HepG2 (cell line): Measurements from ENCODE around the gene TRAPPC12. TPM values are rescaled to one million over a fixed set of nuclear protein-coding genes. Genes with fewer than 3 reads are reported as not detected.

Source experiments
- AHR ChIP-seq: IDR thresholded peaks from 2 replicates; pipeline ENCODE4 v1.6.1; 2018; ENCODE audit warnings: missing genetic modification reagents, missing compliant biosample characterization
- DR1 ChIP-seq: sonication (generic); formaldehyde crosslinking; IDR thresholded peaks from 2 replicates; pipeline ENCODE4 v1.8.0; 2021; ENCODE audit warnings: mild to moderate bottlenecking, missing genetic modification reagents, inconsistent platforms
- ESRRA ChIP-seq: sonication (generic); formaldehyde crosslinking; IDR thresholded peaks from 2 replicates; pipeline ENCODE4 v1.5.1; 2020; ENCODE audit warnings: mild to moderate bottlenecking, low read depth, missing genetic modification reagents
- IRX3 ChIP-seq: sonication (generic); formaldehyde crosslinking; IDR thresholded peaks from 2 replicates; pipeline ENCODE4 v1.8.1; 2023; ENCODE audit warnings: mild to moderate bottlenecking, low read depth, missing genetic modification reagents, borderline replicate concordance
- LCORL ChIP-seq, 2 experiments: fragments of 450-650 bp in 1 of 2; sonication (generic) in 1 of 2; formaldehyde crosslinking in 1 of 2; IDR thresholded peaks; 2 replicates each; pipeline versions ENCODE4 v1.5.0 to v1.6.1; 2017 to 2020; ENCODE audit warnings: antibody characterized with exemption in 1 of 2, missing genetic modification reagents in 1 of 2
- MYC ChIP-seq: sonication (generic); formaldehyde crosslinking; IDR thresholded peaks from 2 replicates; pipeline ENCODE4 v1.9.0; 2021; ENCODE audit warnings: missing genetic modification reagents, borderline replicate concordance
- MZF1 ChIP-seq: sonication (generic); formaldehyde crosslinking; IDR thresholded peaks from 2 replicates; pipeline ENCODE4 v1.8.1; 2023; ENCODE audit warnings: mild to moderate bottlenecking, missing genetic modification reagents, borderline replicate concordance
- NCOA5 ChIP-seq: sonication (generic); formaldehyde crosslinking; IDR thresholded peaks from 2 replicates; pipeline ENCODE4 v1.4.0; 2020; ENCODE audit warnings: missing genetic modification reagents
- NFKBIZ ChIP-seq: IDR thresholded peaks from 2 replicates; pipeline ENCODE4 v1.6.1; 2018; ENCODE audit warnings: missing genetic modification reagents, missing compliant biosample characterization
- NR3C1 ChIP-seq: sonication (generic); formaldehyde crosslinking; IDR thresholded peaks from 2 replicates; pipeline ENCODE4 v1.4.0; 2020; ENCODE audit warnings: missing genetic modification reagents
- PRMT3 ChIP-seq: sonication (generic); formaldehyde crosslinking; IDR thresholded peaks from 2 replicates; pipeline ENCODE4 v1.8.1; 2022; ENCODE audit warnings: low read depth, mild to moderate bottlenecking, moderate library complexity, missing genetic modification reagents, borderline replicate concordance
- RCOR2 ChIP-seq: IDR thresholded peaks from 2 replicates; pipeline ENCODE4 v1.6.1; 2016; ENCODE audit warnings: missing biosample characterization, missing genetic modification reagents
- TEAD3 ChIP-seq: optimal IDR thresholded peaks from 2 replicates; pipeline ENCODE3; 2016; ENCODE audit warnings: borderline replicate concordance
- TOPORS ChIP-seq: sonication (generic); formaldehyde crosslinking; IDR thresholded peaks from 2 replicates; pipeline ENCODE4 v1.8.0; 2023; ENCODE audit warnings: mild to moderate bottlenecking, missing genetic modification reagents
- ZNF101 ChIP-seq: sonication (generic); formaldehyde crosslinking; IDR thresholded peaks from 2 replicates; pipeline ENCODE4 v1.4.0; 2020; ENCODE audit warnings: mild to moderate bottlenecking, low read depth, missing genetic modification reagents, borderline replicate concordance
- ZNF350 ChIP-seq: sonication (generic); formaldehyde crosslinking; IDR thresholded peaks from 2 replicates; pipeline ENCODE4 v1.4.0; 2020; ENCODE audit warnings: mild to moderate bottlenecking, low read depth, missing genetic modification reagents, borderline replicate concordance
- ZNF460 ChIP-seq: sonication (generic); formaldehyde crosslinking; IDR thresholded peaks from 2 replicates; pipeline ENCODE4 v1.5.1; 2020; ENCODE audit warnings: missing genetic modification reagents, mild to moderate bottlenecking, borderline replicate concordance
- ZNF484 ChIP-seq: sonication (generic); formaldehyde crosslinking; IDR thresholded peaks from 2 replicates; pipeline ENCODE4 v1.5.1; 2020; ENCODE audit warnings: mild to moderate bottlenecking, low read depth, missing genetic modification reagents, borderline replicate concordance
- ZNF501 ChIP-seq: sonication (generic); formaldehyde crosslinking; IDR thresholded peaks from 2 replicates; pipeline ENCODE4 v1.5.1; 2020; ENCODE audit warnings: mild to moderate bottlenecking, moderate library complexity, missing genetic modification reagents
- ZNF629 ChIP-seq: sonication (generic); formaldehyde crosslinking; conservative IDR thresholded peaks from 2 replicates; pipeline ENCODE4 v1.5.0; 2020; ENCODE audit warnings: missing genetic modification reagents
- ZNF644 ChIP-seq: IDR thresholded peaks from 2 replicates; pipeline ENCODE4 v1.6.1; 2016; ENCODE audit warnings: low read depth
- ZNF891 ChIP-seq: sonication (generic); formaldehyde crosslinking; IDR thresholded peaks from 2 replicates; pipeline ENCODE4 v1.5.0; 2020; ENCODE audit warnings: mild to moderate bottlenecking, missing genetic modification reagents
- polyA plus RNA-seq, 8 experiments: library from polyadenylated mRNA; depleted of rRNA in 3 of 8; stranded (reverse) in 7 of 8; unstranded in 1 of 8; fragments of >200 nt; fragmentation: Illumina TruSeq in 4 of 8; extraction: Trizol in 4 of 8; gene quantifications; 2 replicates each; pipeline versions ENCODE4 v1.2.1 to v1.2.3, GENCODE V29; 2011 to 2016; ENCODE audit warnings: low read depth in 4 of 8, missing spikeins in 1 of 8, mixed read lengths in 1 of 8; ENCODE audit not compliant: insufficient read depth in 1 of 8
- total RNA-seq, 5 experiments: library from RNA; depleted of rRNA; stranded (reverse); fragments of >200 nt; fragmentation: Illumina TruSeq; extraction: Trizol; gene quantifications; 2 replicates each; pipeline ENCODE4 v1.2.3, GENCODE V29; 2016; ENCODE audit warnings: low read depth in 1 of 5
- TF ChIP-seq, protein P1 (sequence below): sonication (generic); formaldehyde crosslinking; IDR thresholded peaks from 2 replicates; pipeline ENCODE4 v1.4.0; 2020; ENCODE audit warnings: mild to moderate bottlenecking, missing genetic modification reagents
- TF ChIP-seq, protein P2 (sequence below): sonication (generic); formaldehyde crosslinking; IDR thresholded peaks from 2 replicates; pipeline ENCODE4 v1.4.0; 2020; ENCODE audit warnings: missing genetic modification reagents; ENCODE audit errors: not compliant biosample characterization
- TF ChIP-seq, protein P3 (sequence below): sonication (generic); formaldehyde crosslinking; IDR thresholded peaks from 2 replicates; pipeline ENCODE4 v1.5.0; 2020; ENCODE audit warnings: mild to moderate bottlenecking, missing genetic modification reagents, borderline replicate concordance
- TF ChIP-seq, protein P4 (sequence below): sonication (generic); formaldehyde crosslinking; IDR thresholded peaks from 2 replicates; pipeline ENCODE4 v1.5.0; 2020; ENCODE audit warnings: mild to moderate bottlenecking, low read depth, missing genetic modification reagents, borderline replicate concordance

Gene TRAPPC12
- total and polyA plus RNA-seq, 2 of the 13 experiments (the other 11 are each of a cell fraction or from before 2014, with no cell fraction given): 46.4 to 97.7 TPM

DNA sequence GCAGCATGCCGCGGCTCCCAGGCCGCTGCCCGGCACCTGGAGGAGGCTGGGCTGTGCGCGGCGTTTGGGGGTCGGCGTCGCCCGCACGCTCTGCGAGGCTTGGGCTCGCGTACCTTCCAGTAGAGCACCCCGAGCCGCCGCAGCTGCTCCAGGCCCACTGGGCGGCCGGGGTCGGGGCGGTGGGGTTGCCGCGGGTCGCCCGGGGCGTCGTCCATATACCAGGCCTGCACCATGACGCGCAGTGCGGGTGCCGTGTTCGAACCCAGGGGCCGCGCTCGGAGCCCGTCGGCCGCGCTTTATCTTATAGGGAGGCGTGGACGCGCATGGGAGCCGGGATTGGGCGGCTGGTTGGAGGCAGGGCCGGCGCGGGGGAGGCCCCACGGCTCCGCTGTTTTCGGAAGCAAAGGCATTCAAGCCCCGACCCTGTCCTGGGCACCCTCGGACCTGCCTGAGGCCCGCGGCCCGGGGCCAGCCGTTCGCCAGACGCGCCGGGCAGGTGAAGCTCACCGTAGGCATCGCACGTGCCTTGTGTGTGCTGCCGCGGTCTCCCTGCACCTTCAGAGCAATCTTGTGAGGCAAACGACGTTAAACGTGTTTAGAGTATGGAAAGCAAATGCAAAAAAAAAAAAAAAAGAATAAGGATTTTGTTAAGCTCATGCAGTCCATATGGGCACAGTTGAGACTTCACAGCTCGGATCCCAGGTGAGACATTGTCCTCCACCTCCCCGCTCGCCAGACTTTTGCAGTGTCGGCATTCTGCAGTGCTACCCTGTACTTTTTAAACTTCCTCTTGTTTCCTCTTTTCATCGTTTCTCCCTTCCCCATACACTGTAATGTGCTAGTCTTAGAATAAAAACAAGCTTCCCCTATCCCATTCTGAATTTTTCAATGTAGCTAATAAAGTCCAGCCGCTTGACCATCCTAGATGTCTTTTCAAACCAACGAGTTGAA lies 140.0 kb downstream of the TRAPPC12 start, which contains the start of gene ADI1 (continued):
- TF ChIP-seq ZNF350 (CRISPR knock-in tag) (peak; percentile 76), TOPORS (peak; percentile 95), ZNF644 (no peak), ZNF484 (CRISPR knock-in tag) (0 out of 2 replicates have a peak, but pooled peaks have one; percentile 44), ZNF891 (peak; percentile 79), LCORL (IDR thresholded peaks at IDR 0.05) (no peak), LCORL (CRISPR knock-in tag; IDR thresholded peaks at IDR 0.05) (peak; percentile 86), ZNF501 (CRISPR knock-in tag) (peak; percentile 99), MYC (CRISPR knock-in tag) (peak; percentile 78; the same call in 1 of the 2 replicates), PRMT3 (CRISPR knock-in tag) (peak; percentile 97; the same call in 1 of the 2 replicates), TEAD3 (CRISPR knock-in tag) (peak; percentile 71), DR1 (CRISPR knock-in tag) (peak; percentile 98), ZNF101 (CRISPR knock-in tag) (no peak; the same call in none of the 2 replicates), NFKBIZ (CRISPR knock-in tag) (peak; percentile 74; the same call in 1 of the 2 replicates), RCOR2 (0 out of 2 replicates have a peak, but pooled peaks have one; percentile 55), IRX3 (CRISPR knock-in tag) (peak; percentile 96), MZF1 (CRISPR knock-in tag) (no peak), AHR (CRISPR knock-in tag) (peak; percentile 93), ESRRA (CRISPR knock-in tag) (peak; percentile 79; the same call in 1 of the 2 replicates), NR3C1 (CRISPR knock-in tag) (no peak), ZNF629 (CRISPR knock-in tag) (no peak), ZNF460 (CRISPR knock-in tag) (peak; percentile 82; the same call in 1 of the 2 replicates), NCOA5 (no peak)
- TF ChIP-seq, protein P1, sequence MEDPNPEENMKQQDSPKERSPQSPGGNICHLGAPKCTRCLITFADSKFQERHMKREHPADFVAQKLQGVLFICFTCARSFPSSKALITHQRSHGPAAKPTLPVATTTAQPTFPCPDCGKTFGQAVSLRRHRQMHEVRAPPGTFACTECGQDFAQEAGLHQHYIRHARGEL (CRISPR knock-in tag): peak; percentile 84
- TF ChIP-seq, protein P2, sequence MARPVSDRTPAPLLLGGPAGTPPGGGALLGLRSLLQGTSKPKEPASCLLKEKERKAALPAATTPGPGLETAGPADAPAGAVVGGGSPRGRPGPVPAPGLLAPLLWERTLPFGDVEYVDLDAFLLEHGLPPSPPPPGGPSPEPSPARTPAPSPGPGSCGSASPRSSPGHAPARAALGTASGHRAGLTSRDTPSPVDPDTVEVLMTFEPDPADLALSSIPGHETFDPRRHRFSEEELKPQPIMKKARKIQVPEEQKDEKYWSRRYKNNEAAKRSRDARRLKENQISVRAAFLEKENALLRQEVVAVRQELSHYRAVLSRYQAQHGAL: peak; percentile 83
- TF ChIP-seq, protein P3, sequence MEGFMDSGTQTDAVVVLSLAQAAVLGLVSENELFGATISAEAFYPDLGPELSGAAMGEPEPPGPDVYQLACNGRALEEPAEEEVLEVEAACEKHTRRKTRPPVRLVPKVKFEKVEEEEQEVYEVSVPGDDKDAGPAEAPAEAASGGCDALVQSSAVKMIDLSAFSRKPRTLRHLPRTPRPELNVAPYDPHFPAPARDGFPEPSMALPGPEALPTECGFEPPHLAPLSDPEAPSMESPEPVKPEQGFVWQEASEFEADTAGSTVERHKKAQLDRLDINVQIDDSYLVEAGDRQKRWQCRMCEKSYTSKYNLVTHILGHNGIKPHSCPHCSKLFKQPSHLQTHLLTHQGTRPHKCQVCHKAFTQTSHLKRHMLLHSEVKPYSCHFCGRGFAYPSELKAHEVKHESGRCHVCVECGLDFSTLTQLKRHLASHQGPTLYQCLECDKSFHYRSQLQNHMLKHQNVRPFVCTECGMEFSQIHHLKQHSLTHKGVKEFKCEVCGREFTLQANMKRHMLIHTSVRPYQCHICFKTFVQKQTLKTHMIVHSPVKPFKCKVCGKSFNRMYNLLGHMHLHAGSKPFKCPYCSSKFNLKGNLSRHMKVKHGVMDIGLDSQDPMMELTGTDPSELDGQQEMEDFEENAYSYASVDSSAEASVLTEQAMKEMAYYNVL: peak; percentile 93
- TF ChIP-seq, protein P4, sequence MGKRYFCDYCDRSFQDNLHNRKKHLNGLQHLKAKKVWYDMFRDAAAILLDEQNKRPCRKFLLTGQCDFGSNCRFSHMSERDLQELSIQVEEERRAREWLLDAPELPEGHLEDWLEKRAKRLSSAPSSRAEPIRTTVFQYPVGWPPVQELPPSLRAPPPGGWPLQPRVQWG (CRISPR knock-in tag): no peak
